ENCODE results near the gene MAB21L4. TPM values are rescaled to one million over a fixed set of nuclear protein-coding genes. Genes with fewer than 3 reads are reported as not detected.
A peak's percentile ranks its signal among the peaks of the same experiment; 100 is the strongest.

Gene MAB21L4
- total RNA-seq, 1 experiment from 2014 or later: 0.21 TPM

DNA sequence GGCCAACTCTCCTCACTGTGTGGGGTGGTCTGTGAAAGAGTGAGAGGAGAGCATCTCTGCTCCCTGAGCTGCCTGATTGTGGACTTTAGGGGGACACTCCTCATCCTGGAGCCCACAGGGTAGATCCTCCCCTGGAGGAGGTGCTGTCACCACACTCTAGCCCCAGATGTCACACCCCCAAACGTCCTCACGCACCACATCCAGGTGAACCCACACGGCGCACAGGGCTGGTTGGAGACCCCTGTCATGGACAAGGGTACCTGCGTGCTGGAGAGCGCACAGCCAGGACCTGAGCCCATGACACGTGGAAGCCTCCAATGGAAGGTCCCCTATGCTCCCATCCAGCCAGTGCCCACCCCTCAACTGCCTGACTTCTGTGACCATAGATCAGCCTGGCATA, 16.9 kb downstream of the MAB21L4 start:
- DNase-seq (ENCODE audit: low read depth, low spot score) (no peak), ATAC-seq (no peak)
- intact Hi-C loops (cut with micrococcal nuclease; ENCODE audit: unreplicated experiment): no loop called here
- Histone ChIP-seq H3K4me1 (ENCODE audit: control insufficient read depth, insufficient read depth, low read length) (no peaks in the 10 kb centered on the region), H3K27me3 (ENCODE audit: control insufficient read depth, insufficient read depth, low read length) (no peaks in the 10 kb centered on the region), H3K9me3 (ENCODE audit: control insufficient read depth, insufficient read depth, low read depth, low read length) (no peaks in the 10 kb centered on the region), H3K27ac (ENCODE audit: low read length) (no peak overlapping the region), H3K4me3 (ENCODE audit: low read depth in 2 of 2, low read length in 2 of 2) (no peak overlapping the region), H3K36me3 (ENCODE audit: control insufficient read depth, insufficient read depth, low read length) (no peaks in the 10 kb centered on the region)
- no TSS peak for BruUV-seq (replicated peaks)
- in situ Hi-C loops (cut with HindIII; ENCODE audit: low pct_unique_long_range_greater_than_20kb, low sequenced_read_pairs): no loop called here
- CTCF ChIA-PET: no interaction called here
- POLR2A ChIA-PET: no interaction called here
- no peak for TF ChIP-seq TCF7L2 (IDR thresholded peaks at IDR 0.05; ENCODE audit: low read depth, low read length)

DNA sequence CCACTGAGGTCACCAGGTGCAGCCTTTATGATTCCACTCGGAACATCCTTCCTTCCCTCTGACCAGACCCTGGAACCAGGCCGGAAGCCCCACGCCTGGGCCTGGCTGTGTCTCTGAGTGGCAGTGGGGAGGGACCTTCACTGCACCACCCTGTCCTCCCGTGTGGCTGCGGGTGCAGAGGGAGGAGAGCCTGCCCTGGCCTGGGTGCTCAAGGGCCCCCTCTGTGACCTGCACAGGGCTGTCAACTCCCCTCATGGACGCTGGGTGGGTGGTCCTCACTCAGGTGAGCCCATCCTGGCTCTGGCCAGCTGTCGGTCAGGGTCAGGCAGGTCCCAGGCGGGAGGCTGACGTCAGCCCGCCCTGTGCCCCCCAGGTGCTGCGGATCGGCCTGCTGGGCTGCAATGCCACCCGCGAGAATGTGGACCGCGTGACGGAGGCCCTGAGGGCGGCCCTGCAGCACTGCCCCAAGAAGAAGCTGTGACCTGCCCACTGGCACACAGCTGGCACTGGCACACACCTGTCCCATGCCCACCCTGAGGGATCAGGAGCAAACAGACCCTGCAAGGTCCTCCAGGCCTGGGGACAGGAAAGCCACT, 17.5 kb downstream of the MAB21L4 start:
- in situ Hi-C loops (cut with HindIII; ENCODE audit: low pct_unique_long_range_greater_than_20kb, low sequenced_read_pairs) (no loop called here), intact Hi-C loops (cut with micrococcal nuclease; ENCODE audit: unreplicated experiment) (no loop called here)
- no peaks in the 10 kb centered on the region for H3K9me3 ChIP-seq (ENCODE audit: control insufficient read depth, insufficient read depth, low read depth, low read length)
- no peak overlapping the region for H3K4me3 ChIP-seq (ENCODE audit: low read depth in 2 of 2, low read length in 2 of 2)
- CTCF ChIA-PET: no interaction called here
- H3K27ac ChIP-seq (ENCODE audit: low read length): no peak overlapping the region
- POLR2A ChIA-PET: no interaction called here
- no peaks in the 10 kb centered on the region for H3K4me1 ChIP-seq (ENCODE audit: control insufficient read depth, insufficient read depth, low read length)
- no TSS peak for BruUV-seq (replicated peaks)
- H3K27me3 ChIP-seq (ENCODE audit: control insufficient read depth, insufficient read depth, low read length): no peaks in the 10 kb centered on the region
- TF ChIP-seq POLR2AphosphoS5 (IDR thresholded peaks at IDR 0.05; ENCODE audit: low read depth, low read length) (no peak), SIN3A (IDR thresholded peaks at IDR 0.05; ENCODE audit: borderline replicate concordance, insufficient read depth, low read depth, low read length) (no peak), REST (IDR thresholded peaks at IDR 0.05; ENCODE audit: insufficient read depth in 1 of 2, low read depth in 2 of 2, low read length in 1 of 2) (no peak), TCF7L2 (IDR thresholded peaks at IDR 0.05; ENCODE audit: low read depth, low read length) (no peak)
- TF ChIP-seq, protein P1, sequence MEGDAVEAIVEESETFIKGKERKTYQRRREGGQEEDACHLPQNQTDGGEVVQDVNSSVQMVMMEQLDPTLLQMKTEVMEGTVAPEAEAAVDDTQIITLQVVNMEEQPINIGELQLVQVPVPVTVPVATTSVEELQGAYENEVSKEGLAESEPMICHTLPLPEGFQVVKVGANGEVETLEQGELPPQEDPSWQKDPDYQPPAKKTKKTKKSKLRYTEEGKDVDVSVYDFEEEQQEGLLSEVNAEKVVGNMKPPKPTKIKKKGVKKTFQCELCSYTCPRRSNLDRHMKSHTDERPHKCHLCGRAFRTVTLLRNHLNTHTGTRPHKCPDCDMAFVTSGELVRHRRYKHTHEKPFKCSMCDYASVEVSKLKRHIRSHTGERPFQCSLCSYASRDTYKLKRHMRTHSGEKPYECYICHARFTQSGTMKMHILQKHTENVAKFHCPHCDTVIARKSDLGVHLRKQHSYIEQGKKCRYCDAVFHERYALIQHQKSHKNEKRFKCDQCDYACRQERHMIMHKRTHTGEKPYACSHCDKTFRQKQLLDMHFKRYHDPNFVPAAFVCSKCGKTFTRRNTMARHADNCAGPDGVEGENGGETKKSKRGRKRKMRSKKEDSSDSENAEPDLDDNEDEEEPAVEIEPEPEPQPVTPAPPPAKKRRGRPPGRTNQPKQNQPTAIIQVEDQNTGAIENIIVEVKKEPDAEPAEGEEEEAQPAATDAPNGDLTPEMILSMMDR (IDR thresholded peaks at IDR 0.05): no peak
- no peaks in the 10 kb centered on the region for H3K36me3 ChIP-seq (ENCODE audit: control insufficient read depth, insufficient read depth, low read length)
- ATAC-seq: no peak
- DNase-seq (ENCODE audit: low read depth, low spot score): no peak

DNA sequence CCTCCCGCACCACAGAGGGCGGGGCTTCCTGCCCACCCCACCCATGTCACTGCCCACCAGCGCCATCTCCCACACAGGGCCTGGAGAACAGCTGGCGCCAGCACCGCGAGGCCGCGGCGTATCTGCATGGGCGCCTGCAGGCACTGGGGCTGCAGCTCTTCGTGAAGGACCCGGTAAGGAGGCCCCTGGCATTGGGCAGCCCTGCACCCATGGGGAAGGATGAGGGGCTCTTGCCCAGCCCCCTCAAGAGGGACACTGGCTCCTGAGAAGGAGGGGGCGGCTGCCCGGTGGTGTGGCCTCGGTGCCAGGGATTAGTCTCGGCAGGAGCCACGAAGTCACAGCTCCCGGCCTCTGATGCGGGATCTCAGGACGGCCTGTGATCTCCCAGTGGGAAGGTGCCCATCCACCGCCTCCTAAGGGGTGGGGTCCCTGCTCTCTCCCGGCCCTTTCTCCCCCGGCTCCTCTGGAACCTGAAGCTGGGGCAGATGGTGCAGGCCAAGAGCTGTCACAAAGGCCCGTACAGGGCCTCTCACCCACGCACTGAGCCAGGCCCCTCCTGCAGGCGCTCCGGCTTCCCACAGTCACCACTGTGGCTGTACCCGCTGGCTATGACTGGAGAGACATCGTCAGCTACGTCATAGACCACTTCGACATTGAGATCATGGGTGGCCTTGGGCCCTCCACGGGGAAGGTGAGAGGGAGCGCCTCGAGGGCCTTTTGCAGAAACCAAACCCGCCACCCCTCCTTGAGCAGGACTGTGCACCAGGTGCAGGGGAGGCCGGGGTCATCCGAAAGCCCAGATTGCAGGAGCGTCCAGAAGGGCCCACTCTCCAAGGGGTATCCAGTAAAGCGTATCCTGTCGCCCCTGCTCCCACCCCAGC, 18.3 kb downstream of the MAB21L4 start:
- no peaks in the 10 kb centered on the region for H3K36me3 ChIP-seq (ENCODE audit: control insufficient read depth, insufficient read depth, low read length)
- intact Hi-C loops (cut with micrococcal nuclease; ENCODE audit: unreplicated experiment): no loop called here
- no peaks in the 10 kb centered on the region for H3K4me1 ChIP-seq (ENCODE audit: control insufficient read depth, insufficient read depth, low read length)
- H3K9me3 ChIP-seq (ENCODE audit: control insufficient read depth, insufficient read depth, low read depth, low read length): no peaks in the 10 kb centered on the region
- BruUV-seq (replicated peaks): no TSS peak
- TF ChIP-seq SIN3A (IDR thresholded peaks at IDR 0.05; ENCODE audit: borderline replicate concordance, insufficient read depth, low read depth, low read length) (no peak), POLR2AphosphoS5 (IDR thresholded peaks at IDR 0.05; ENCODE audit: low read depth, low read length) (no peak), REST (IDR thresholded peaks at IDR 0.05; ENCODE audit: insufficient read depth in 1 of 2, low read depth in 2 of 2, low read length in 1 of 2) (no peak), TCF7L2 (IDR thresholded peaks at IDR 0.05; ENCODE audit: low read depth, low read length) (no peak)
- TF ChIP-seq, protein P1 (IDR thresholded peaks at IDR 0.05): no peak
- H3K27ac ChIP-seq (ENCODE audit: low read length): no peak overlapping the region
- ChIA-PET CTCF (no interaction called here), POLR2A (interaction anchor here (0.6 kb wide), 1 partner anchor 177 kb away, joined by 5 read pairs; no protein-coding TSS in a partner anchor)
- no peak for DNase-seq (ENCODE audit: low read depth, low spot score)
- H3K4me3 ChIP-seq (ENCODE audit: low read depth in 2 of 2, low read length in 2 of 2): no peak overlapping the region
- no peaks in the 10 kb centered on the region for H3K27me3 ChIP-seq (ENCODE audit: control insufficient read depth, insufficient read depth, low read length)
- in situ Hi-C loops (cut with HindIII; ENCODE audit: low pct_unique_long_range_greater_than_20kb, low sequenced_read_pairs): no loop called here
- 0 out of 2 replicates have a peak, but pooled peaks have one; percentile 39 for ATAC-seq
